GM12891 (cell line): ENCODE measurements around the gene HENMT1.
A peak's percentile ranks its signal among the peaks of the same experiment; 100 is the strongest.
"Not testable (repeated sequence)": the region's sequence is repeated elsewhere in the genome, so short reads cannot be mapped to it uniquely, and the experiment has no call there.

Experiments
- DNase-seq: peaks from one replicate; pipeline ENCODE4 v3.0.0; 2011; ENCODE audit warnings: low spot score; ENCODE audit not compliant: insufficient read length
- FAIRE-seq: peaks from 2 replicates; lab custom pipeline; 2011; peaks lifted over from hg19 to GRCh38; lab: Jason Lieb, UNC
- PAX5 ChIP-seq: IDR thresholded peaks from 2 replicates; pipeline ENCODE4 v1.6.1; 2011; ENCODE audit warnings: low read length, moderate library complexity, mild to moderate bottlenecking; ENCODE audit not compliant: insufficient read depth, severe bottlenecking
- POLR2A ChIP-seq: IDR thresholded peaks from 2 replicates; pipeline ENCODE4 v1.6.1; 2011; ENCODE audit warnings: low read depth, low read length, control low read depth
- POLR2AphosphoS5 ChIP-seq: IDR thresholded peaks from 2 replicates; pipeline ENCODE4 v1.6.1; 2011; ENCODE audit warnings: low read depth, low read length, control low read depth
- POU2F2 ChIP-seq: IDR thresholded peaks from 2 replicates; pipeline ENCODE4 v1.6.1; 2011; ENCODE audit warnings: low read depth, mild to moderate bottlenecking, control low read depth, low read length, moderate library complexity
- SPI1 ChIP-seq: IDR thresholded peaks from 2 replicates; pipeline ENCODE4 v1.6.1; 2011; ENCODE audit warnings: low read depth, low read length, control low read depth
- TAF1 ChIP-seq: IDR thresholded peaks from 2 replicates; pipeline ENCODE4 v1.6.1; 2011; ENCODE audit warnings: low read depth, low read length, control low read depth

The HENMT1 gene

GRCh38 chr1:108678706-108679105 is 17.8 kb upstream of the HENMT1 start:
- DNase-seq: no peak
- TF ChIP-seq SPI1: peak; percentile 82
- no peak for TF ChIP-seq POU2F2
- no peak for FAIRE-seq

DNA sequence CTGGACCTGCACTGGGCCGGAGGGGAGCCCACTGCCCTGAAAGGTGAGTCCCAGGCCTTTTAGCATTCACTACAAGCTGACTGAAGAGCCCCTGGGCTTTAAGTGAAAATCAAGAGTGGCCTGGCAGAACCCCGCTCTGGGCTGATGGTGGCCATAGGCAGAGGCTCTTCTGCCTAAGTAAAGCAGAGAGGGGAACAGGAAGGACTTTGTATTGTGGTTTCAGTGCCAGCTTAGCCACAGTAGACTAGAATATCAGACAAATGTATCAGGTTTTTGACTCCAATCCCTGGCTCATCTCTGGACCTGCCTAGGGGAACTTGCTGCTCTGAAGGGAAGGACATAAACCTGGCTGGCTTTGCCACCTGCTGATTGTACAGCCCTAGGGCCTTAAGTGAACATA is 10.2 kb upstream of the HENMT1 start:
- DNase-seq: no peak
- TF ChIP-seq TAF1 (no peak), POU2F2 (no peak), POLR2A (no peak), PAX5 (no peak)
- FAIRE-seq: no peak

GRCh38 chr1:108670131-108670773 is 9.4 kb upstream of the HENMT1 start:
- FAIRE-seq (no peak), DNase-seq (no peak)
- TF ChIP-seq PAX5 (no peak), POU2F2 (no peak), SPI1 (no peak), TAF1 (no peak), POLR2A (no peak), POLR2AphosphoS5 (no peak)

DNA sequence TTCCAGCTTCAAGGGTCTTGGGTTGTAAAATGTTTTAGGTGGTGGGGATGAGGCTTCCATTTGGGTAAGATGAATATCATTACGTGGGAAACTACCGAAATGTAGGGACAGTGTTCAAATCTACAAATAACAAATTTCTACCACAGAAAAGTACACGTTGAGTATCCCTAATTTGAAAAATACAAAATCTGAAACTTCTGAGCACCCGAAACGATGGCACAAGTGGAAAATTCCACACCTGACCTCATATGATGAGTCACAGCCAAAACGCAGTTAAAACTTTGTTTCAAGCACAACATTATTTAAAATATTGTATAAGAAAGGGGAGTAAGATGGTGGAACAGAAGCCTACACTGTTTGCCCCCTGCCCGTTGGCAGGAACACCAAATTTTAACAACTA is 8.8 kb upstream of the HENMT1 start:
- DNase-seq: no peak
- no peak for FAIRE-seq
- TF ChIP-seq POU2F2: no peak
- no peak for TF ChIP-seq PAX5
- no peak for TF ChIP-seq SPI1

- DNase-seq (no peak), FAIRE-seq (no peak)
- TF ChIP-seq POLR2A (no peak), POU2F2 (no peak), SPI1 (no peak), TAF1 (no peak), POLR2AphosphoS5 (no peak), PAX5 (no peak)
Measured at GRCh38 chr1:108668777-108669176, 7.9 kb upstream of the HENMT1 start.

DNA sequence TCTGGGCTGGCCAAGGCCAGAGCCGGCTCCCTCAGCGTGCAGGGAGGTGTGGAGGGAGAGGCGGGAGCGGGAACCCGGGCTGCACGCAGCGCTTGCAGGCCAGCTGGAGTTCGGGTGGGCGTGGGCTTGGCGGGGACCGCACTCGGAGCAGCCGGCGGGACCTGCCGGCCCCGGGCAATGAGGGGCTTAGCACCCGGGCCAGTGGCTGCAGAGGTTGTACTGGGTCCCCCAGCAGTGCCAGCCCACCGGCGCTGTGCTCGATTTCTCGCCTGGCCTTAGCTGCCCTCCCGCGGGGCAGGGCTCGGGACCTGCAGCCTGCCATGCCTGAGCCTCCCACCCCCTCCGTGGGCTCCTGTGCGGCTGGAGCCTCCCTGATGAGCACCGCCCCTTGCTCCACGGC is 6.5 kb upstream of the HENMT1 start:
- DNase-seq, FAIRE-seq: not testable (repeated sequence)

- FAIRE-seq: no peak
- no peak for TF ChIP-seq POLR2A
- TF ChIP-seq PAX5: no peak
- TF ChIP-seq SPI1: no peak
- DNase-seq: no peak
Measured at GRCh38 chr1:108665771-108666170, 4.9 kb upstream of the HENMT1 start.

- TF ChIP-seq POLR2A: no peak
- TF ChIP-seq PAX5: no peak
- no peak for FAIRE-seq
- no peak for DNase-seq
Measured at GRCh38 chr1:108665067-108665466, 4.2 kb upstream of the HENMT1 start.

DNA sequence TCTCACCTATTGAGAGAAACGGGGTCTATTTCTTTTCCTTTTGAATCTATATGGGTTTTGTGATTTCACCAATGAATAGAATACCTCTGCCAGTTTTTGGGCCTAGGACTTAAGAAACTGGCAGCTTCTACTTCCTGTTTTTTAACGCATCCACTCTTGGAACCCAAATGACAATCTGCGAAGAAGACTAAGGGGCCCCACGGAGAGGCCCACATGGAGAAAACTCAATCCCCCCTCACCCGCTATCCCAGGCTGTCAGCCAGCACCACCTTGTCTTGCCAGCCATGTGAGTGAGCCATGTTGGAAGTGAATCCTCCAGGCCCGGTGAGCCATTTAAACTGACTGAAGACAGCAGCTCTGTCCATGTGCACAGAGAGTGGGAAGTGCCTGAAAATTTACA is 3.6 kb upstream of the HENMT1 start:
- TF ChIP-seq PAX5 (no peak), POU2F2 (no peak), TAF1 (no peak), POLR2AphosphoS5 (no peak), SPI1 (no peak), POLR2A (no peak)
- DNase-seq (no peak), FAIRE-seq (no peak)

GRCh38 chr1:108663074-108663473 is 2.2 kb upstream of the HENMT1 start:
- TF ChIP-seq SPI1 (no peak), PAX5 (no peak)
- FAIRE-seq: no peak
- no peak for DNase-seq

GRCh38 chr1:108657356-108658080 is 3.4 kb downstream of the HENMT1 start:
- FAIRE-seq (no peak), DNase-seq (no peak)
- TF ChIP-seq SPI1 (no peak), POU2F2 (no peak), TAF1 (no peak), POLR2AphosphoS5 (no peak), POLR2A (no peak), PAX5 (no peak)
